GM12878 (cell line): ENCODE results near the gene DBNDD2.

Source experiments
- CHD2 ChIP-seq: IDR thresholded peaks from 2 replicates; pipeline ENCODE4 v1.6.1; 2011; ENCODE audit warnings: low read depth, low read length, improper control_type of control experiment, borderline replicate concordance
- CREB1 ChIP-seq: IDR thresholded peaks from 2 replicates; pipeline ENCODE4 v1.6.1; 2012; ENCODE audit warnings: low read depth, mild to moderate bottlenecking, inconsistent platforms
- EP300 ChIP-seq, 2 experiments: fragments of 150-350 bp in 1 of 2; IDR thresholded peaks; 2 replicates each; pipeline ENCODE4 v1.6.1; 2011 to 2012; ENCODE audit warnings: low read depth in 2 of 2, low read length in 2 of 2, borderline replicate concordance in 1 of 2, improper control_type of control experiment in 1 of 2, inconsistent platforms in 1 of 2; ENCODE audit not compliant: control insufficient read depth in 1 of 2
- ESRRA ChIP-seq: IDR thresholded peaks from 2 replicates; pipeline ENCODE4 v1.6.1; 2012; ENCODE audit warnings: mild to moderate bottlenecking, low read length, improper control_type of control experiment
- EZH2 ChIP-seq: IDR thresholded peaks from 2 replicates; pipeline ENCODE4 v1.6.1; 2012; ENCODE audit warnings: low read depth, mild to moderate bottlenecking, control low read depth, inconsistent platforms, low read length, borderline replicate concordance; ENCODE audit not compliant: control insufficient read depth
- HCFC1 ChIP-seq: fragments of 150-350 bp; IDR thresholded peaks from 2 replicates; pipeline ENCODE4 v1.6.1; 2014; ENCODE audit warnings: low read length
- HDAC6 ChIP-seq: fragments of 200-600 bp; sonication (generic); IDR thresholded peaks from one replicate; pipeline ENCODE4 v1.8.0; 2017; ENCODE audit warnings: antibody characterized with exemption; ENCODE audit not compliant: unreplicated experiment
- POLR2A ChIP-seq: IDR thresholded peaks from 2 replicates; pipeline ENCODE4 v1.6.1; 2011; ENCODE audit warnings: low read depth, mild to moderate bottlenecking, low read length
- ZNF24 ChIP-seq: fragments of 450-650 bp; IDR thresholded peaks from 2 replicates; pipeline ENCODE4 v1.6.1; 2017; ENCODE audit warnings: antibody characterized with exemption, mild to moderate bottlenecking
- TF ChIP-seq, protein P1 (sequence below): fragments of 150-350 bp; IDR thresholded peaks from 2 replicates; pipeline ENCODE4 v1.6.1; 2016; ENCODE audit warnings: low read depth, low read length
- TF ChIP-seq, protein P2 (sequence below): IDR thresholded peaks from 2 replicates; pipeline ENCODE4 v1.6.1; 2011; ENCODE audit warnings: low read depth, low read length, improper control_type of control experiment, borderline replicate concordance
- TF ChIP-seq, protein P3 (sequence below), 3 experiments: IDR thresholded peaks in 2 of 3; conservative IDR thresholded peaks in 1 of 3; 2 replicates each; pipeline ENCODE4 v1.5.1; 2011; ENCODE audit warnings: low read depth in 3 of 3, low read length in 3 of 3, mild to moderate bottlenecking in 3 of 3, control low read depth in 2 of 3, moderate library complexity in 2 of 3, inconsistent platforms in 1 of 3, mixed read lengths in 1 of 3; ENCODE audit not compliant: control insufficient read depth in 2 of 3, insufficient read depth in 1 of 3; ENCODE audit errors: extremely low read depth in 1 of 3

DNA sequence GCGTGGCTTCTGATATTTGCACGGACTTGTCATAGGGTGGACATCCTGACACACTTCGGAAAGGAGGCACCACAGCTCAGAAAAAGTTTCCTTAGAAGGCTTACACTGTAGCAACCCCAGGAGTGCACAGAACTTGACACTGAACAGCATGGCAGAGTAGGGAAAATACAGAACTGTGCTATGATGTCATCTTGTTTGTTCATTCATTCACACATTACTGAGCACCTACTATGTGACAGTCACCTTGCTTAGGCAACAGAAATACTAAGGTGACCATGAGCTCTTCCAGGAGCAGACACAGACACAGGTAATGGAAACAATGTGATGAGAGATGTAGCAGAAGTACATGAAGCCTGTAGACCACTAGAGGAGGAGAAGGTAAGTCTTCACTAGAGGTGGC is 5.4 kb downstream of the DBNDD2 start:
- TF ChIP-seq CREB1 (no peak), HDAC6 (no peak), EP300 (IDR thresholded peaks at IDR 0.05; ENCODE audit: borderline replicate concordance in 1 of 2, control insufficient read depth in 1 of 2, low read depth in 2 of 2, low read length in 2 of 2) (no peak), ESRRA (no peak), CHD2 (no peak), HCFC1 (no peak), POLR2A (no peak), ZNF24 (no peak), EZH2 (no peak)
- TF ChIP-seq, protein P1, sequence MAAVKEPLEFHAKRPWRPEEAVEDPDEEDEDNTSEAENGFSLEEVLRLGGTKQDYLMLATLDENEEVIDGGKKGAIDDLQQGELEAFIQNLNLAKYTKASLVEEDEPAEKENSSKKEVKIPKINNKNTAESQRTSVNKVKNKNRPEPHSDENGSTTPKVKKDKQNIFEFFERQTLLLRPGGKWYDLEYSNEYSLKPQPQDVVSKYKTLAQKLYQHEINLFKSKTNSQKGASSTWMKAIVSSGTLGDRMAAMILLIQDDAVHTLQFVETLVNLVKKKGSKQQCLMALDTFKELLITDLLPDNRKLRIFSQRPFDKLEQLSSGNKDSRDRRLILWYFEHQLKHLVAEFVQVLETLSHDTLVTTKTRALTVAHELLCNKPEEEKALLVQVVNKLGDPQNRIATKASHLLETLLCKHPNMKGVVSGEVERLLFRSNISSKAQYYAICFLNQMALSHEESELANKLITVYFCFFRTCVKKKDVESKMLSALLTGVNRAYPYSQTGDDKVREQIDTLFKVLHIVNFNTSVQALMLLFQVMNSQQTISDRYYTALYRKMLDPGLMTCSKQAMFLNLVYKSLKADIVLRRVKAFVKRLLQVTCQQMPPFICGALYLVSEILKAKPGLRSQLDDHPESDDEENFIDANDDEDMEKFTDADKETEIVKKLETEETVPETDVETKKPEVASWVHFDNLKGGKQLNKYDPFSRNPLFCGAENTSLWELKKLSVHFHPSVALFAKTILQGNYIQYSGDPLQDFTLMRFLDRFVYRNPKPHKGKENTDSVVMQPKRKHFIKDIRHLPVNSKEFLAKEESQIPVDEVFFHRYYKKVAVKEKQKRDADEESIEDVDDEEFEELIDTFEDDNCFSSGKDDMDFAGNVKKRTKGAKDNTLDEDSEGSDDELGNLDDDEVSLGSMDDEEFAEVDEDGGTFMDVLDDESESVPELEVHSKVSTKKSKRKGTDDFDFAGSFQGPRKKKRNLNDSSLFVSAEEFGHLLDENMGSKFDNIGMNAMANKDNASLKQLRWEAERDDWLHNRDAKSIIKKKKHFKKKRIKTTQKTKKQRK: no peak
- TF ChIP-seq, protein P2, sequence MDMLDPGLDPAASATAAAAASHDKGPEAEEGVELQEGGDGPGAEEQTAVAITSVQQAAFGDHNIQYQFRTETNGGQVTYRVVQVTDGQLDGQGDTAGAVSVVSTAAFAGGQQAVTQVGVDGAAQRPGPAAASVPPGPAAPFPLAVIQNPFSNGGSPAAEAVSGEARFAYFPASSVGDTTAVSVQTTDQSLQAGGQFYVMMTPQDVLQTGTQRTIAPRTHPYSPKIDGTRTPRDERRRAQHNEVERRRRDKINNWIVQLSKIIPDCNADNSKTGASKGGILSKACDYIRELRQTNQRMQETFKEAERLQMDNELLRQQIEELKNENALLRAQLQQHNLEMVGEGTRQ: no peak
- TF ChIP-seq, protein P3, sequence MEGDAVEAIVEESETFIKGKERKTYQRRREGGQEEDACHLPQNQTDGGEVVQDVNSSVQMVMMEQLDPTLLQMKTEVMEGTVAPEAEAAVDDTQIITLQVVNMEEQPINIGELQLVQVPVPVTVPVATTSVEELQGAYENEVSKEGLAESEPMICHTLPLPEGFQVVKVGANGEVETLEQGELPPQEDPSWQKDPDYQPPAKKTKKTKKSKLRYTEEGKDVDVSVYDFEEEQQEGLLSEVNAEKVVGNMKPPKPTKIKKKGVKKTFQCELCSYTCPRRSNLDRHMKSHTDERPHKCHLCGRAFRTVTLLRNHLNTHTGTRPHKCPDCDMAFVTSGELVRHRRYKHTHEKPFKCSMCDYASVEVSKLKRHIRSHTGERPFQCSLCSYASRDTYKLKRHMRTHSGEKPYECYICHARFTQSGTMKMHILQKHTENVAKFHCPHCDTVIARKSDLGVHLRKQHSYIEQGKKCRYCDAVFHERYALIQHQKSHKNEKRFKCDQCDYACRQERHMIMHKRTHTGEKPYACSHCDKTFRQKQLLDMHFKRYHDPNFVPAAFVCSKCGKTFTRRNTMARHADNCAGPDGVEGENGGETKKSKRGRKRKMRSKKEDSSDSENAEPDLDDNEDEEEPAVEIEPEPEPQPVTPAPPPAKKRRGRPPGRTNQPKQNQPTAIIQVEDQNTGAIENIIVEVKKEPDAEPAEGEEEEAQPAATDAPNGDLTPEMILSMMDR (IDR thresholded peaks at IDR 0.05 in 2 of 3, conservative IDR thresholded peaks at IDR 0.05 in 1 of 3; ENCODE audit: control insufficient read depth in 2 of 3, extremely low read depth in 1 of 3, insufficient read depth in 1 of 3, low read depth in 3 of 3, low read length in 3 of 3): no peak
